Measurements from ENCODE around the gene HOXA6.

Gene HOXA6

DNA sequence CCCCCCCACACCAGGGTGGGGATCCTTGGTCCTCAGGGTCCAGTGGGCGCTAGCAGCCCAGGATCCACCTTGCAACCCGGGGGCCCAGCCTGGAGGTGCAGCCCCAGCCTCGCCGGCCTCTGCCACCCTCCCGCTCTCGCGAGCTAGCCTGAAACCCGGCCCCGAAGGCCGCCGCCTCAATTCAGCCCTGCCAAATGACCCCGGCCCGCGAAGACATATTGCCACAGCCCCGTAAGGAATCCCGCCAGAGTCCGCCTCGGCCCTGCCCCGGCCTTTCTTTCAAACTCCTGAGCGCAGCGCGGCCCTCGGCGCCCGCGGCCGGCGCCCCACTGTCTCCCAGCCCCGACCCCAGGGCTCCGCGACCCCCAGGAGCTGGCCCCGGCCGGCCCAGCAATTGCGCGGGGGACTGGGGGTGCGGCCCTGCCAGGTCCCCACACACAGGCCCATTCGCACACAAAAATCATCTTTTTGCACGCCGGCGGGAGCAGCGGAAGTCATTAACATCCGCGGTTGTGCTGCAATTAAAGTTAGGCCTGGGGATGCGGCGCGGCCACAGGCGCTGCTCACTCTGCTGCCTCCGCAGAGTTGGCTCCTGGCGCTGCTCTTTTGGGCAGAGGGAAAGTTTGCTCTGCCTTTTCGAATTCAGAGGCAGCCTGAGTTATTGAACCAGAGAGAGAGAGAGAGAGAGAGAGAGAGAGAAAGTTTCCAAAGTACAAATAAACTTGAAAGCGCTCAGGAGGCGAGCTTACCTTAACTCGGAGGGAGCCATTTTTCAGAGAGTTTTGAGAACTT is 8.0 kb downstream of the HOXA6 start:
- no peak for DNase-seq (ENCODE audit: extremely low read depth, low read depth)
- H3K4me3 ChIP-seq (replicated peaks; ENCODE audit: low read depth, low read length), result no peak overlapping the region

DNA sequence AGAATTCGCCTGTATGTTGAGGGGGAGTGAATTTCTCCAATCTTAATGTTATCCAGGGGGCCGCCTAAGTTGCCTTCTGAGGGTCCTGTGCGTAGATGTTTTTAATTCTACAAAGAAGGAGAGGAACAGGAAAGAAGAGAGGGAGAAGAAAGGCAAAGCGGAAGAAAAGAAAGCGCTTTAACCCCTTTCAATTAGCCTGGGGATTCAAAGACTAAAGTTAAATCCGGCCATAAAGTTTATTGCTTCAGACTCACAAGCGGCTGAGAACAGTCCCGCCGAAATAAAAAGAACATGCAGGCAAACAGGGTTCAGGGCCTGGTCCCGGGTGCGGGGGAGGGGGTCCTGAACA is 8.6 kb downstream of the HOXA6 start:
- TF ChIP-seq, protein P1, sequence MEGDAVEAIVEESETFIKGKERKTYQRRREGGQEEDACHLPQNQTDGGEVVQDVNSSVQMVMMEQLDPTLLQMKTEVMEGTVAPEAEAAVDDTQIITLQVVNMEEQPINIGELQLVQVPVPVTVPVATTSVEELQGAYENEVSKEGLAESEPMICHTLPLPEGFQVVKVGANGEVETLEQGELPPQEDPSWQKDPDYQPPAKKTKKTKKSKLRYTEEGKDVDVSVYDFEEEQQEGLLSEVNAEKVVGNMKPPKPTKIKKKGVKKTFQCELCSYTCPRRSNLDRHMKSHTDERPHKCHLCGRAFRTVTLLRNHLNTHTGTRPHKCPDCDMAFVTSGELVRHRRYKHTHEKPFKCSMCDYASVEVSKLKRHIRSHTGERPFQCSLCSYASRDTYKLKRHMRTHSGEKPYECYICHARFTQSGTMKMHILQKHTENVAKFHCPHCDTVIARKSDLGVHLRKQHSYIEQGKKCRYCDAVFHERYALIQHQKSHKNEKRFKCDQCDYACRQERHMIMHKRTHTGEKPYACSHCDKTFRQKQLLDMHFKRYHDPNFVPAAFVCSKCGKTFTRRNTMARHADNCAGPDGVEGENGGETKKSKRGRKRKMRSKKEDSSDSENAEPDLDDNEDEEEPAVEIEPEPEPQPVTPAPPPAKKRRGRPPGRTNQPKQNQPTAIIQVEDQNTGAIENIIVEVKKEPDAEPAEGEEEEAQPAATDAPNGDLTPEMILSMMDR (IDR thresholded peaks at IDR 0.05; ENCODE audit: low read depth, low read length, missing control alignments), result no peak
- DNase-seq (ENCODE audit: extremely low read depth, low read depth), result no peak
- no peak overlapping the region for H3K4me3 ChIP-seq (replicated peaks; ENCODE audit: low read depth, low read length)

More for the DNA sequence above, 8.0 kb downstream of the HOXA6 start:
- TF ChIP-seq, protein P1 (IDR thresholded peaks at IDR 0.05; ENCODE audit: low read depth, low read length, missing control alignments), result no peak

DNA sequence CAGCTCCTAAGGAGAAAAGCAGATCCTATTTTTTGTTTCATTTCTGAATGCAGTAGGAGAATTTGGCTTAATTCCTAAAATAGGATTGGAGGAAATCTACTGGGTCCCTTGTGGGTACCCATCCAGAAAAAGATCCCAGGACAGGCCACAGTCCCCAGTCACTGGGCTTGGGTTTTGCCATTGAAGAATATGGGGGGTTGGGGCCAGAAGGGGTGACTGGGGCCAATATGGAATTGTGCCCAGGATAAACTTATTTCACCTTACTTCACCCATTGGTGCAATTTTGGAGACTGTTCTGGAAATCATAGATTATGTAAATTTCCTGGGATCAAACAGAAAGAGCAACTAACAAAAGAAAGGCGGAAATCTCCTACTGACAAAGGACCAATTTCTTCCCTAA is 9.1 kb downstream of the HOXA6 start:
- TF ChIP-seq, protein P1 (IDR thresholded peaks at IDR 0.05; ENCODE audit: low read depth, low read length, missing control alignments), result no peak
- DNase-seq (ENCODE audit: extremely low read depth, low read depth), result no peak
- no peak overlapping the region for H3K4me3 ChIP-seq (replicated peaks; ENCODE audit: low read depth, low read length)

DNA sequence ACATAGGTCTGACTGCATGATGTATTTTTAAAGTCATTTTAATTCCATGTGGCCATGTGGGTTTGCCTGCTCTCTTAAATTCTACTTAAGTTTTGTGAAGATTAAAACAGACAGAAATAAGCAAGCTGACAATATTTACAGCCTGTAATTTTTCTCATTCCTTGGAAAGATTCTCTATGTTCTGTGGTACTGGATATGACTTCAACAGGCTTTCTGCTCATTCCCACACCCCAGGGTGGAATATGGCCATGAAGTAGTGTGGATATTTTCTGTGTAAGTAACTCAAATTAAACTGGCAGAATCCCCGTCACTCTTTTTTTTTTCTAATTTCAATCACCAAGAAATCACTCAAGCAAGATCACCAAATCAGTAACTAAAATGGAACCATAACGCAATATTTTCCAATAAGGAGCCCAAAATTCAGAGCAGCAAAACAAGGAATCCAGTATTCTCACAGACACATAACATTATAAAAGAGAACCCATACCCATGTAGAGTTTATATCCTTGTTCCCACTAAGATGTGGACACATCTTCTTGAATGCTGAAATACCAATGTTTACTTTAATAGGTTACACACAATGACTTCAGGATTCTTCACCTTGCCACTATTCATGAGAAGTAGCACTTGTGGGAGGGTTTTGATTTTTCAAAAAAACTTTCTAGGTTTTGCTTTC is 9.8 kb downstream of the HOXA6 start:
- no peak overlapping the region for H3K4me3 ChIP-seq (replicated peaks; ENCODE audit: low read depth, low read length)
- TF ChIP-seq, protein P1 (IDR thresholded peaks at IDR 0.05; ENCODE audit: low read depth, low read length, missing control alignments), result no peak
- DNase-seq (ENCODE audit: extremely low read depth, low read depth), result no peak

DNA sequence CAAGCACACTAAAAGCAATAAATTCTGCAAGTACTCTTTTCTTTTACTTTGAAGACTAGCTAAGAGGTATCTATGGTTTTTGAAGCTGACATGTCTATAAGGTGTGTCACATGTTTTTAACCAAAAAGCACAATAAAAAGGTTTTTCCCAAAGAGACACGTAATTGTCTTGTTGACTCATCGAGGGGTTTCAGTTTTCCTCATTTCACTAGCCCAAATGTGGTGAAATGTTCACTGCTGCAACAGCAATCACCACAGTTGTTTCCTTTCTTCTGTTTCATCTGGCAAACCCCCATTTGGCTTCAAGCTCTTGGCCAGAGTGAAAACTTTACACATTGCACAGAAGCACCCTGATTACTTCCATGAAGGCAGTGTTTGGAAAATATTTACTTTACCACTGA is 13.2 kb downstream of the HOXA6 start:
- H3K4me3 ChIP-seq (replicated peaks; ENCODE audit: low read depth, low read length), result no peak overlapping the region
- DNase-seq (ENCODE audit: extremely low read depth, low read depth), result no peak
- TF ChIP-seq, protein P1 (IDR thresholded peaks at IDR 0.05; ENCODE audit: low read depth, low read length, missing control alignments), result no peak

DNA sequence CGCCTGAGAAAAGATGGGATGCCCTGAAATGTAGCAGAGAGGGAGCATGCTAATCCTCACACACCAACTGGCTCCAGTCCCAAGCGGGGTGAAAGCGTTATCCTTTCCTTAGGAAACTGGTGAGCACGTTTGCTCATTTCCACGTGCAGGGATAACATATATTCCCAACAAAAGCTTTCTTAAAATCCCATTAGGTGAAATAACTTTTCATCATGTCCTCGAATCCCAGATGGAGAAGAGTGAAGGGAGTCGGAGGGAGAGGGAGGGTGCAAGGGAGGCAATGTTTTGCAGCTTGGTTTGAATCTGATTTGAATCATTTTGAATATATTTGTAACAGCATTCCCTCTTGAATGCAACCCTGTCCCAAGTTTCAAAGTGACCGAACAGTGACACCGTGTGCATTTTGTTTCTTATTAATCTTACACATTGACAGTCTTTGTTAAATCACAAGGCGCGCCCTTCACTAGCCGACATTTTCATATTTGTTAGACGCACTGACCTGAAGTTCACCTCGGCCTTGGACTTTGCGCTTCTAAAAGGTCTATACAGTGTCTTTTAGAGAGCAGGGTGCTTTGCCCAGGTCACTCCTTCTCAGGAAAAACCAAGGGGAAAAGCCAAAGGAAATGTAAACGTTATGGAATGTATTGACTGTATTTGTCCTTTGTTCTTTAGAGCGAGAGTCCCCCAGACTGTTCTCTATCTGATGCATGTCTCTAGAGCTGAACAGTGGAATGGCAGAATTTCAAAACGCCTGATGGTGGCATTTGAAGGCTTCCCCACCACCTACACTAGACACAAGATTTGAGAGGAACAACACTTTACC is 14.0 kb downstream of the HOXA6 start:
- TF ChIP-seq, protein P1 (IDR thresholded peaks at IDR 0.05; ENCODE audit: low read depth, low read length, missing control alignments), result no peak
- DNase-seq (ENCODE audit: extremely low read depth, low read depth), result no peak
- H3K4me3 ChIP-seq (replicated peaks; ENCODE audit: low read depth, low read length), result no peak overlapping the region

Measured in HFF-Myc (cell line).